ENCODE results near the gene STX18.

DNA sequence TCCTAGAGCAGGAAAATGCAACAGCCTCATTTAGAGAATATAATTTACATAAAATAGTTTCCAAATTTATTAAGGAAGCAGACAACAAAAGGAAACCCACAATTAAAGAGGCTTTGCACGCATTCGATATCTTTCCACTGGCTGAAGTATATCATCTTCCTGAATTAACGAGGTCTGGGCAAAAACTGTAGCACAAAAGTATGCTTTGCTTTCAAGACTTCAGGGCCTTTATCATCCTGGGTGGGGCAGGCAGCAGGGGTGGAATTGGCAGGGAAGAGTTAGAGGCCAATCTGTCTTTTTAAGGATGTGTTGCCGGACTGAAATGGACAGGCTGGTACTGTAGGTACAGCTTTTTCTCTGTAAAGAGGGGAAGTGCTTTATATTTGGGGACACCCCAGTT, 17.0 kb upstream of the STX18 start:
- no peak for TF ChIP-seq POLR2AphosphoS5 (IDR thresholded peaks at IDR 0.05)
- no peak for TF ChIP-seq POLR2A (IDR thresholded peaks at IDR 0.05)
